PC-3 (cell line): ENCODE measurements around the gene CSF1R. TPM values are rescaled to one million over a fixed set of nuclear protein-coding genes. Genes with fewer than 3 reads are reported as not detected.

Source experiments
- ATAC-seq: fragments of 200-7000 bp; cut with Tn5 transposase; 2 replicates; pipeline ENCODE4 v1.9.1; 2020; ENCODE audit warnings: mild to moderate bottlenecking, moderate library complexity
- Bru-seq: library from RNA; stranded (reverse); fragments of 400-500 nt; gene quantifications from one replicate; lab custom pipeline; 2021; lab: Mats Ljungman, UMichigan
- BruChase-seq, 2 experiments: library from RNA; stranded (reverse); fragments of 400-500 nt; gene quantifications; one replicate each; lab custom pipeline; 2021; lab: Mats Ljungman, UMichigan
- BruUV-seq: library from RNA; stranded (reverse); fragments of 400-500 nt; replicated peaks from 2 replicates; lab custom pipeline; 2021; lab: Mats Ljungman, UMichigan
- CTCF ChIA-PET: fragments of 300-600 bp; sonication (Branson Sonifier 250); formaldehyde crosslinking; loops from one replicate; lab custom pipeline; 2022; ENCODE audit warnings: antibody characterized with exemption; lab: Charles Lee
- POLR2A ChIA-PET: fragments of 300-600 bp; sonication (Branson Sonifier 250); formaldehyde crosslinking; loops from one replicate; lab custom pipeline; 2022; ENCODE audit warnings: antibody characterized with exemption; ENCODE audit not compliant: unreplicated experiment; lab: Charles Lee
- DNase-seq: peaks from one replicate; pipeline ENCODE4 v3.0.0-alpha.2; 2015
- H2AFZ ChIP-seq: fragments of 300-600 bp; sonication (generic); 2 replicates; pipeline ENCODE4 v1.6.0; 2016; ENCODE audit warnings: antibody characterized with exemption, low read length
- H3F3A ChIP-seq: fragments of 300-600 bp; sonication (generic); one replicate; pipeline ENCODE4 v1.6.0; 2017; ENCODE audit warnings: antibody characterized with exemption, low read length, control low read depth, mild to moderate bottlenecking; ENCODE audit not compliant: unreplicated experiment
- H3K27ac ChIP-seq: fragments of 300-600 bp; sonication (generic); 2 replicates; pipeline ENCODE4 v1.5.1; 2016; ENCODE audit warnings: mild to moderate bottlenecking, low read length
- H3K27me3 ChIP-seq: fragments of 300-600 bp; sonication (generic); 2 replicates; pipeline ENCODE4 v1.6.1; 2016; ENCODE audit warnings: low read length, mixed read lengths
- H3K36me3 ChIP-seq: fragments of 300-600 bp; sonication (generic); 2 replicates; pipeline ENCODE4 v1.6.1; 2016; ENCODE audit warnings: low read depth, mixed run types, low read length, mixed read lengths
- H3K4me1 ChIP-seq: fragments of 300-600 bp; sonication (generic); 2 replicates; pipeline ENCODE4 v1.5.1; 2016; ENCODE audit warnings: low read length; ENCODE audit not compliant: insufficient read depth
- H3K4me2 ChIP-seq: fragments of 300-600 bp; sonication (generic); 2 replicates; pipeline ENCODE4 v1.6.0; 2016; ENCODE audit warnings: low read length
- H3K4me3 ChIP-seq: fragments of 300-600 bp; sonication (generic); 2 replicates; pipeline ENCODE4 v1.5.1; 2016; ENCODE audit warnings: mild to moderate bottlenecking, low read length, mixed read lengths
- H3K79me2 ChIP-seq: fragments of 300-600 bp; sonication (generic); 2 replicates; pipeline ENCODE4 v1.6.1; 2017; ENCODE audit warnings: low read length, mixed read lengths
- H3K9ac ChIP-seq: fragments of 300-600 bp; sonication (generic); 2 replicates; pipeline ENCODE4 v1.6.0; 2016; ENCODE audit warnings: mild to moderate bottlenecking, low read length
- H3K9me2 ChIP-seq: fragments of 300-600 bp; sonication (generic); replicated peaks from 2 replicates; pipeline ENCODE4 v1.6.1; 2016; ENCODE audit warnings: mixed run types, low read length, mixed read lengths
- H3K9me3 ChIP-seq: fragments of 300-600 bp; sonication (generic); 2 replicates; pipeline ENCODE4 v1.6.1; 2016; ENCODE audit warnings: low read length, mixed read lengths
- H4K20me1 ChIP-seq: fragments of 300-600 bp; sonication (generic); 2 replicates; pipeline ENCODE4 v1.6.1; 2016; ENCODE audit warnings: low read length, mixed read lengths
- CTCF ChIP-seq: fragments of 300-600 bp; sonication (generic); conservative IDR thresholded peaks from 2 replicates; pipeline ENCODE4 v1.5.1; 2017; ENCODE audit warnings: antibody characterized with exemption, low read depth, mild to moderate bottlenecking, low read length
- EZH2 ChIP-seq: fragments of 300-600 bp; sonication (generic); IDR thresholded peaks from one replicate; pipeline ENCODE4 v1.6.1; 2017; ENCODE audit warnings: antibody characterized with exemption, mild to moderate bottlenecking, low read length; ENCODE audit not compliant: unreplicated experiment
- EZH2phosphoT487 ChIP-seq: fragments of 300-600 bp; sonication (generic); IDR thresholded peaks from 2 replicates; pipeline ENCODE4 v1.6.1; 2018; ENCODE audit warnings: mild to moderate bottlenecking, antibody characterized with exemption, low read length, borderline replicate concordance
- intact Hi-C: fragments of 100-400 bp; cut with micrococcal nuclease; formaldehyde crosslinking; loops from 2 replicates; pipeline ENCODE4 v1.9.0; 2023
- long read RNA-seq: library from polyadenylated mRNA; unstranded; transcript quantifications from one replicate; pipeline ENCODE4 v2.0.0, GENCODE V29; 2021; ENCODE audit not compliant: unreplicated experiment
- total RNA-seq: library from RNA; depleted of rRNA; stranded (reverse); fragments of >200 nt; gene quantifications from 2 replicates; pipeline ENCODE4 v1.2.3, GENCODE V29; 2014; rRNA removed

The CSF1R gene
- total RNA-seq = not detected in 2 replicates
- percentile 3 among the genes with signal in this experiment for Bru-seq, nascent RNA
- BruChase-seq, experiment 1, labeled RNA remaining after a 6-hour chase = percentile 1 among the genes with signal in this experiment
- not detected for BruChase-seq, experiment 2, labeled RNA remaining after a 2-hour chase
- long read RNA-seq = 0 reads

GRCh38 chr5:150085950-150086715 is at the start of gene CSF1R:
Gene CSF1R (minus strand): TSS chr5:150086554. CDS start chr5:150086427, 127 bp downstream.
- H3K4me3 ChIP-seq = no peak within 1 kb of the TSS
- H2AFZ ChIP-seq = no peak within 1 kb of the TSS
- no peaks in the 10 kb centered on the region; the same call in 1 of the 2 replicates for H3K4me1 ChIP-seq
- H3K9me2 ChIP-seq = no peaks in the 10 kb centered on the region
- ChIA-PET CTCF (no interaction called here), POLR2A (no interaction called here)
- DNase-seq (no peak), ATAC-seq (0 out of 2 replicates have a peak, but pooled peaks have one; percentile 15)
- no peak within 1 kb of the TSS for H3K4me2 ChIP-seq
- no peaks in the 10 kb centered on the region for H3F3A ChIP-seq
- H3K36me3 ChIP-seq = no peaks in the 10 kb centered on the region
- no peak within 1 kb of the TSS for H3K27ac ChIP-seq
- H3K9ac ChIP-seq = no peak within 1 kb of the TSS
- TF ChIP-seq EZH2phosphoT487 (no peak), EZH2 (no peak), CTCF (no peak)
- H3K79me2 ChIP-seq = no peaks in the 10 kb centered on the region
- H4K20me1 ChIP-seq = no peaks in the 10 kb centered on the region
- no peaks in the 10 kb centered on the region for H3K9me3 ChIP-seq
- BruUV-seq = no TSS peak
- intact Hi-C loops = no loop called here
- peaks cover 59% of the 10 kb centered on the region for H3K27me3 ChIP-seq

- no peaks in the 10 kb centered on the region for H3K9me2 ChIP-seq
These were observed 49.4 kb upstream of the CSF1R start for GRCh38 chr5:150135557-150136304.

More at GRCh38 chr5:150135557-150136304, 49.4 kb upstream of the CSF1R start:
- ATAC-seq (no peak), DNase-seq (no peak)
- ChIA-PET CTCF (no interaction called here), POLR2A (no interaction called here)
- BruUV-seq = no TSS peak
- H3K4me3 ChIP-seq = no peak overlapping the region
- H3K9ac ChIP-seq = no peak overlapping the region
- intact Hi-C loops = loop anchor here (10.0 kb wide), 1 partner anchor 299 kb away; no protein-coding TSS in a partner anchor
- H3K27me3 ChIP-seq = no peaks in the 10 kb centered on the region
- H3K4me1 ChIP-seq = no peaks in the 10 kb centered on the region
- H3K79me2 ChIP-seq = no peaks in the 10 kb centered on the region
- no peaks in the 10 kb centered on the region for H3K36me3 ChIP-seq
- no peaks in the 10 kb centered on the region for H3K9me3 ChIP-seq
- no peak overlapping the region for H3K4me2 ChIP-seq
- no peaks in the 10 kb centered on the region for H3F3A ChIP-seq
- TF ChIP-seq EZH2 = no peak
- no peak for TF ChIP-seq EZH2phosphoT487
- no peak for TF ChIP-seq CTCF
- no peak overlapping the region for H3K27ac ChIP-seq
- H2AFZ ChIP-seq = no peak overlapping the region
- H4K20me1 ChIP-seq = no peaks in the 10 kb centered on the region
